Spleen (tissue), 11 donors: ENCODE data around the gene N4BP2L1. TPM values are rescaled to one million over a fixed set of nuclear protein-coding genes. Genes with fewer than 3 reads are reported as not detected.

Source experiments
- DNase-seq: peaks from one replicate; pipeline ENCODE4 v3.0.0-alpha.2; 2020
- H3K27ac ChIP-seq, 8 donors: fragments of 200-600 bp; sonication (generic) in 7 of 8; 1 replicate in 4 of 8; 2 replicates in 4 of 8; pipeline versions ENCODE4 v1.5.0 to v1.8.0; 2016 to 2021; ENCODE audit warnings: inconsistent platforms in 4 of 8, mild to moderate bottlenecking in 4 of 8, moderate library complexity in 1 of 8
- H3K27me3 ChIP-seq, 7 donors: fragments of 200-600 bp; sonication (generic) in 6 of 7; replicated peaks in 1 of 7; 1 replicate in 4 of 7; 2 replicates in 3 of 7; pipeline versions ENCODE4 v1.5.0 to v1.8.0; 2016 to 2021; ENCODE audit warnings: inconsistent platforms in 3 of 7, mild to moderate bottlenecking in 1 of 7
- H3K36me3 ChIP-seq, 6 donors: fragments of 200-600 bp; sonication (generic) in 5 of 6; 1 replicate in 4 of 6; 2 replicates in 2 of 6; pipeline versions ENCODE4 v1.5.0 to v1.8.0; 2016 to 2021; ENCODE audit warnings: inconsistent platforms in 2 of 6
- H3K4me1 ChIP-seq, 6 donors: fragments of 200-600 bp; sonication (generic) in 5 of 6; 1 replicate in 3 of 6; 2 replicates in 3 of 6; pipeline versions ENCODE4 v1.5.0 to v1.8.0; 2016 to 2021; ENCODE audit warnings: inconsistent platforms in 3 of 6
- H3K4me3 ChIP-seq, 8 donors: fragments of 200-600 bp; sonication (generic) in 7 of 8; 1 replicate in 4 of 8; 2 replicates in 4 of 8; pipeline versions ENCODE4 v1.5.0 to v1.8.0; 2016 to 2021; ENCODE audit warnings: inconsistent platforms in 4 of 8, mild to moderate bottlenecking in 4 of 8, moderate library complexity in 2 of 8
- H3K9me3 ChIP-seq, 8 donors: fragments of 200-600 bp; sonication (generic) in 7 of 8; 1 replicate in 4 of 8; 2 replicates in 4 of 8; pipeline versions ENCODE4 v1.5.0 to v1.8.0; 2016 to 2021; ENCODE audit warnings: inconsistent platforms in 4 of 8
- CTCF ChIP-seq, 11 experiments: fragments of 200-600 bp in 7 of 11; fragments of 450-650 bp in 4 of 11; sonication (generic) in 4 of 11; IDR thresholded peaks in 8 of 11; conservative IDR thresholded peaks in 3 of 11; 1 replicate in 7 of 11; 2 replicates in 4 of 11; pipeline versions ENCODE4 v1.4.0 to v1.8.0; 2016 to 2021; ENCODE audit warnings: antibody characterized with exemption in 11 of 11, inconsistent platforms in 4 of 11, mild to moderate bottlenecking in 1 of 11
- POLR2A ChIP-seq, 3 donors: fragments of 450-650 bp; IDR thresholded peaks; one replicate each; pipeline ENCODE4 v1.5.1; 2017; ENCODE audit warnings: antibody characterized with exemption in 3 of 3, mild to moderate bottlenecking in 1 of 3
- POLR2AphosphoS5 ChIP-seq, 3 donors: sonication (generic); formaldehyde crosslinking; IDR thresholded peaks; one replicate each; pipeline ENCODE4 v1.5.1; 2017; ENCODE audit warnings: antibody characterized with exemption in 3 of 3
- WGBS, 5 donors: extraction: QIAGEN DNeasy Blood & Tissue Kit in 3 of 5; methylation state at CpG; one replicate each; pipeline versions ENCODE4 v1.1.5 to v1.1.7; 2013 to 2018; 5-methylcytosine and 5-hydroxymethylcytosine counted together
- intact Hi-C: fragments of 100-400 bp; cut with DNase I; formaldehyde crosslinking; loops from one replicate; pipeline ENCODE4 v1.15.0; 2023; ENCODE audit warnings: low total_unique reads
- polyA plus RNA-seq, 3 donors: library from polyadenylated mRNA; stranded (reverse); fragments of 200-250 nt; gene quantifications; one replicate each; pipeline ENCODE4 v1.2.1, GENCODE V29; 2013
- total RNA-seq, 7 donors: library from RNA; depleted of rRNA in 3 of 7; stranded (reverse); fragments of >200 nt in 3 of 7; fragmentation: NEBNext Ultra II Directional in 4 of 7; extraction: Animal tissue kit (Norgen Biotek cat#: 25700) in 4 of 7; gene quantifications; one replicate each; pipeline versions ENCODE4 v1.1.0 to v1.2.1, GENCODE V29; 2016 to 2021
- donor health status: healthy with polysubstance abuse.
- donor health status: DM: no; HTN: no; CAD: no; lungs with moderate emphysema.
- donor health status: DM: no; HTN: no; CAD: no.
- donor health status: Bipolar disorder and iron deficiency.
- donor health status: healthy.
- donor health status: DM: no; HTN: no; CAD: no.
- donor health status: DM: yes; HTN: yes; CAD: no.

The N4BP2L1 gene
- total and polyA plus RNA-seq, 10 donors = 28.3 to 57.4 (median 39.9) TPM

DNA sequence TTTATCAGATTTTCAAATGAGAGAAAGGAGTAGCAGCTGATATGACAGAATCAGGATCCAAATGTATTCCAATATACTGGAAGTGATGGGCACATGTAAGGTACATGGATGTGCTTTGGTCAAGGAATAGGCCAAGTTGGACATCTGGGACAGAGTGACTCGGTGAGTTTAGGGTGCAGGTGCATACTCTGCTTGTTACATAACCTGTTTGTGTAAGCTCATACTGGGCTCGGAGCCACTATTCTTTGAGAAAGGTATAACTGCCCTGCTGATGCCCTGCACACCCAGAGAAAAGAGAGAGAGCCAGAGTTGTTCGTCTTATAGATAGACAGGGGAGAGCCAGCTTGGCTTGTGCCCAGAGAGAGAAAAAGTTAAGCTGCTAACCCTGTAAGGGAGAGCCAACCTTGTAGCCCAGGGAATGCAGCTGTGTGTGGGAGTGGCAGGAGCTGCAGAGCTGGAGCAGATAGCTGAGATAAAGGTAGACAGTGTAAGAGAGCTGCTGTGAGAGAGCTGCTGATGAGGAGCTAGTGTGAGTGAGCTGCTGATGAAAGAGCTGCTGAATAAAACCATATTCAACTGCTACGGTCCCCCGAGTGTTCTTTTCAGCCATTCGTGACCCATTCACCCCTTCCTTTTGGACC lies 40.7 kb upstream of the N4BP2L1 start:
- TF ChIP-seq POLR2AphosphoS5 (IDR thresholded peaks at IDR 0.05) (no peak), POLR2A (IDR thresholded peaks at IDR 0.05) (no peak), CTCF (IDR thresholded peaks at IDR 0.05 in 8 of 11, conservative IDR thresholded peaks at IDR 0.05 in 3 of 11) (no peak)
- Histone ChIP-seq H3K36me3 (peaks cover 0 to 31% (median 0%) of the 10 kb centered on the region in 6 donors), H3K4me1 (peaks cover 0 to 8% (median 0%) of the 10 kb centered on the region in 6 donors), H3K27ac (no peak overlapping the region), H3K27me3 (no peaks in the 10 kb centered on the region), H3K4me3 (no peak overlapping the region), H3K9me3 (no peaks in the 10 kb centered on the region)
- intact Hi-C loops = no loop called here
- DNase-seq = no peak
- WGBS, 5 donors = 86 to 91% (median 87%) methylated on average over 6 of the region's 6 CpGs

GRCh38 chr13:32456591-32456990 lies 28.7 kb upstream of the N4BP2L1 start:
- Histone ChIP-seq H3K36me3 (peaks cover 0 to 62% (median 7%) of the 10 kb centered on the region in 6 donors), H3K4me3 (no peak overlapping the region), H3K27me3 (no peaks in the 10 kb centered on the region), H3K4me1 (peaks cover 0 to 6% (median 0%) of the 10 kb centered on the region in 6 donors), H3K27ac (no peak overlapping the region), H3K9me3 (peaks cover 2 to 64% (median 47%) of the 10 kb centered on the region in 8 donors)
- intact Hi-C loops = no loop called here
- 95 to 100% (median 99%) methylated on average over 2 of the region's 2 CpGs for WGBS, 5 donors
- TF ChIP-seq POLR2AphosphoS5 (IDR thresholded peaks at IDR 0.05) (no peak), CTCF (IDR thresholded peaks at IDR 0.05 in 8 of 11, conservative IDR thresholded peaks at IDR 0.05 in 3 of 11) (no peak), POLR2A (IDR thresholded peaks at IDR 0.05) (no peak)
- DNase-seq = no peak

DNA sequence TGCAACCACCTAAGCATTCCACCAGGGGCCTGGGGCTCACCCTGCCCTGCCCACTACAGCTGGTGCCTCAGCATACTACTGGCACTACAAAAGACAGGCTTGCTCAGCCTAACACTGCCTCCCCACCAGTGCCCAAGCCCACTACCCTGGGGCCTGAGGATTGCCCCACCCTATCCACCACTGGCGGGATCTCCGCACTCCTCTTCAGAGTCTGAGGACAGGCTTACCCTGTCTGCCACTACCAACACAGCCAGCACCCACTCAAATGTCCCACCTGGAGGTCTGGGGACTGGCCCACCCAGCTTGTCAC lies 27.6 kb upstream of the N4BP2L1 start:
- no peaks in the 10 kb centered on the region for H3K27me3 ChIP-seq
- no peak overlapping the region for H3K4me3 ChIP-seq
- peaks cover 0 to 65% (median 7%) of the 10 kb centered on the region in 6 donors for H3K36me3 ChIP-seq
- intact Hi-C loops = no loop called here
- no peak overlapping the region for H3K27ac ChIP-seq
- WGBS, 5 donors = 97 to 100% (median 98%) methylated on average over 2 of the region's 2 CpGs
- peaks cover 0 to 6% (median 0%) of the 10 kb centered on the region in 6 donors for H3K4me1 ChIP-seq
- TF ChIP-seq POLR2A (IDR thresholded peaks at IDR 0.05) = no peak
- TF ChIP-seq POLR2AphosphoS5 (IDR thresholded peaks at IDR 0.05) = no peak
- TF ChIP-seq CTCF (IDR thresholded peaks at IDR 0.05 in 8 of 11, conservative IDR thresholded peaks at IDR 0.05 in 3 of 11) = no peak
- H3K9me3 ChIP-seq = peaks cover 2 to 58% (median 46%) of the 10 kb centered on the region in 8 donors
- no peak for DNase-seq

- Histone ChIP-seq H3K9me3 (peaks cover 2 to 55% (median 46%) of the 10 kb centered on the region in 8 donors), H3K27ac (no peak overlapping the region), H3K4me3 (no peak overlapping the region), H3K4me1 (peaks cover 0 to 6% (median 0%) of the 10 kb centered on the region in 6 donors), H3K27me3 (no peaks in the 10 kb centered on the region), H3K36me3 (peaks cover 0 to 66% (median 7%) of the 10 kb centered on the region in 6 donors)
- WGBS, 5 donors = 90 to 94% (median 92%) methylated on average over 5 to 8 of the region's 8 CpGs
- DNase-seq = no peak
- TF ChIP-seq CTCF (IDR thresholded peaks at IDR 0.05 in 8 of 11, conservative IDR thresholded peaks at IDR 0.05 in 3 of 11) (no peak), POLR2AphosphoS5 (IDR thresholded peaks at IDR 0.05) (no peak), POLR2A (IDR thresholded peaks at IDR 0.05) (no peak)
- intact Hi-C loops = no loop called here
These were observed 27.1 kb upstream of the N4BP2L1 start for GRCh38 chr13:32454886-32455593.
